Stimulated activated CD8-positive, alpha-beta memory T cell treated with anti-CD3 and anti-CD28 coated beads, Interleukin-7, amount 100 ng/mL, for 24 hours (primary cell): ENCODE measurements around the gene PRDM8.

ENCODE experiments used
- DNase-seq: peaks from one replicate; pipeline ENCODE4 v3.0.0-alpha.2; 2020; ENCODE audit warnings: low read depth

Gene PRDM8

DNA sequence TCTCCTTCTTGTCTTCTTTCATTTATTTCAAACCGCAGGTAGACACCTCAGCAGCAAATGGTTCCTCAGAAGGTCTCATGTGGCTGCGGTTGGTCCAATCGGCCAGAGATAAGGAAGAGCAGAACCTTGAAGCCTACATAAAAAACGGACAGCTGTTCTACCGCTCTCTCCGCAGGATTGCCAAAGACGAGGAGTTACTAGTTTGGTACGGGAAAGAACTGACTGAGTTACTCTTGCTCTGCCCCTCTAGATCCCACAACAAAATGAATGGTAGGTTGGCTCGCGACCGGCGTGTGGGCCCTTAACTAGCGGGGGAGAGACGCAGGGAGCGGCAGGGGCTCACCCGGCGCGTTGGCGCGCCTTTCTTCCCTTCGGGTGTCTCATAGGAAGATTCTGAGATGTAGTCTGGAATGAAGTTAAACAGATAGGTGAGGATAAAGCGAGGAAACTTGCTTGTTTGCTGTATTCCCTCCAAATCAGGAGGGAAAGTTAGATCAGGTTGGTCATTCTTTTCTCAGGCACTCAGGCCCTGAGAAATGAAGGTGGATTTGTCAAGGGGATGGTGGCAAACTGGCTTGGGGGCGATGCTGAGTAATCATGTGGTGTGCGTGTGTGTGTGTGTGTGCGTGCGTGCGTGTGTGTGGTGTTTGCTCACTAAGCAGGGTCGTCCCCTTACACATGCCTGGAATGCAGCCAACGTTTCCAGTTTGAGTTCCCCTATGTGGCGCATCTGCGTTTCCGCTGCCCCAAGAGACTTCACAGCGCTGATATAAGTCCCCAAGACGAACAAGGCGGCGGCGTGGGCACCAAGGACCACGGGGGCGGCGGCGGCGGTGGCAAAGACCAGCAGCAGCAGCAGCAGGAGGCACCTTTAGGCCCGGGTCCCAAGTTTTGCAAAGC, 4.2 kb downstream of the PRDM8 start:
- no peak for DNase-seq

DNA sequence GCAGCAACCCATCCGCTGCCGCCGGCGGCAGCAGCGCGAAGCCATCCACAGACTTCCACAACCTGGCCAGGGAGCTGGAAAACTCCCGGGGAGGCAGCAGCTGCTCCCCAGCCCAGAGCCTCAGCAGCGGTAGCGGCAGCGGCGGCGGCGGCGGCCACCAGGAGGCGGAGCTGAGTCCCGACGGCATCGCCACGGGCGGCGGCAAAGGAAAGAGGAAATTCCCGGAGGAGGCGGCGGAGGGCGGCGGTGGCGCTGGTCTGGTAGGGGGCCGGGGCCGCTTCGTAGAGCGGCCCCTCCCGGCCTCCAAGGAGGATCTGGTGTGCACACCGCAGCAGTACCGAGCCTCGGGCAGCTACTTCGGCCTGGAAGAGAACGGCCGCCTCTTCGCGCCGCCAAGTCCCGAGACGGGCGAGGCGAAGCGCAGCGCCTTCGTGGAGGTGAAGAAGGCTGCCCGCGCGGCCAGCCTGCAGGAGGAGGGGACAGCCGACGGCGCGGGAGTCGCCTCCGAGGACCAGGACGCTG, 4.9 kb downstream of the PRDM8 start:
- peak; percentile 58 for DNase-seq

DNA sequence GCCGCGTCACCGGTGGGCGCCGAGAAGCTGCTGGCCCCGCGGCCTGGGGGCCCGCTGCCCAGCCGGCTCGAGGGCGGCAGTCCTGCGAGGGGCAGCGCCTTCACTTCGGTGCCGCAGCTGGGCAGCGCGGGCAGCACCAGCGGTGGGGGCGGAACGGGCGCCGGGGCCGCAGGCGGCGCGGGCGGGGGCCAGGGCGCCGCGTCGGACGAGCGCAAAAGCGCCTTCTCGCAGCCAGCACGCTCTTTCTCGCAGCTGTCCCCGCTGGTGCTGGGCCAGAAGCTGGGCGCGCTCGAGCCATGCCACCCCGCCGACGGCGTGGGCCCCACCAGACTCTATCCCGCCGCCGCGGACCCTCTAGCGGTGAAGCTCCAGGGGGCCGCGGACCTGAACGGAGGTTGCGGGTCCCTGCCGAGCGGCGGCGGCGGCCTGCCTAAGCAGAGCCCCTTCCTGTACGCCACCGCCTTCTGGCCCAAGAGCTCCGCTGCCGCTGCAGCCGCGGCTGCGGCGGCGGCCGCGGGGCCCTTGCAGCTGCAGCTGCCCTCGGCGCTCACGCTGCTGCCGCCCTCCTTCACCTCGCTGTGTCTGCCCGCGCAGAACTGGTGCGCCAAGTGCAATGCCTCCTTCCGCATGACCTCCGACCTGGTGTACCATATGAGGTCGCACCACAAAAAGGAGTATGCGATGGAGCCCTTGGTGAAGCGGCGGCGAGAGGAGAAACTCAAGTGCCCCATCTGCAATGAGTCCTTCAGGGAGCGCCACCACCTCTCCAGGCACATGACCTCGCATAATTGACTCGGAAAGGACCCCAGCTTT, 5.6 kb downstream of the PRDM8 start:
- DNase-seq, result no peak

DNA sequence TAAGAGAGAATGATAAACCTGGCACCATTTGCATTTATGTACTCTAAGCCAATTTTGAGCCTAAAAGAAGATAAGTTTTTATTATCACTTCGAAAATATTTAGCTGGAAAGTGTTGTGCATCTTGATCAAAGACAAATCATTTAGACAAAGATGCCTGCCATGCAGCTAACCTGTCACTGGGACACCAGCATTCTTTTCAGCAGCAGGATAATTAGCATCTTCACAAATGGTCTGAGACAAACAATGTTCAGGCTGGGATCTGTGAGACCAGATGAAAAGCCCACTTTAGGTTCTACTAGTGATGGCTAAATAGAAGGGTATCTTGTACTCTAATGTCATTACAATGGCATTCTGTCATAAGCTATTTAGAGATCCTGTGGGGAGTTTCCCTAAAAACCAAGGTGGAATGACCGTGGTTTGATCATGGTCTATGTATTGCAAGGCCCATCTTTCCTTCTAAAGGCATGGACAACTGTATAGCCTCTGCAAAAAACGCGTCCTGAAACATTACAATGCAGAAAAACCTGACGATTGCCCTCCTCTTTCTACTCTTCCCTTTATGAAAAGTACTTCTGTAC, 7.2 kb downstream of the PRDM8 start:
- no peak for DNase-seq

DNA sequence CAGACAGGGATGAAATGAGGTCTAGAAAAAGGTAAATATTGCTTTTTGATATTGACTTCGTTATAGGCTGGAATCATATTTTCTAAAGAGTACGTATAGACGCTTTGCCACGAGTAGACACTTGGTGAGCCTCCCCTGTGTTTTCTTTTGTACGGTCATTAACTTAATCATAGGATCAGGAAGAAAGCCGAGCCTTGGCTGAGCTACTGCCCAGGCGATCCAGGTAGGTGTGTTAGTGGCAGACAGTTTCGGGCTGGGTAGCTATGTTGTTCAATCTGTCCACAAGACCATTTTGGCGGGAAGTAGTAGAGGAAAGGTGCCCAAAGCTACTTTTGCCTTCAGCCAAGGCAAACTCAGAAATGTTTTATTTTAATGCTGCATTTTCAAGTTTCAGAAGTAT, 8.8 kb downstream of the PRDM8 start:
- DNase-seq, result no peak

DNA sequence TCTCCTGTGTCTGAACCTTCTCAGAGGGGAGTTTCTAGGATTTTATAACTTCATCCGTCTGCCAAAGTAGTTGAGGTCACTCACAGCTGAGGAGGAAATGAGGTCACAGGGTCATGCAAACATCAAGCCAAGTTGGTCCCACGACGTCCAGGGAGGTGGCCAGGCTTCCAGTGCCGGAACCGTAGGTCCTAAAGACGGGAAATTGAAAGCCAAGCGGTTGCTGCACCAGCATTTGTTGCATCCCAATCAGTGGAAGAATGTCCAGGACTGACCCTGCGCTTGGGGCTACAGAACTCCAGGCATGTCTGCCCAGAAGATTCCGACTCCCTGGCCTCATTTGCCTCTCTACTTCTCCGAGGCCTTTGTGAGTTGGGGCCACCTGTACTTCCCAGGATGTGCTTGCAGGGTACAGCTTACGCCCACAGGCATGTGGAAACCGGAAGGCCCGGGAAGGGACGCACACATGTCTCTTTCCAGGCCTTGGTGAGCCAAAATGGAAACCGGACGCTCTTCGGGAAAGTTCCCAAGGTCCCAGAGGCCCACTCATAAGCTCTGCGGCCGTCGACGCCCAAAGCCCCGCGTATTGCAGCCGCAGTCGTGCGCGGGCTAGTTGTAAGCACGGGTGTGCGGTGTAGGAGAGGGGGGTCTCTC, 9.3 kb downstream of the PRDM8 start:
- DNase-seq, result no peak

DNA sequence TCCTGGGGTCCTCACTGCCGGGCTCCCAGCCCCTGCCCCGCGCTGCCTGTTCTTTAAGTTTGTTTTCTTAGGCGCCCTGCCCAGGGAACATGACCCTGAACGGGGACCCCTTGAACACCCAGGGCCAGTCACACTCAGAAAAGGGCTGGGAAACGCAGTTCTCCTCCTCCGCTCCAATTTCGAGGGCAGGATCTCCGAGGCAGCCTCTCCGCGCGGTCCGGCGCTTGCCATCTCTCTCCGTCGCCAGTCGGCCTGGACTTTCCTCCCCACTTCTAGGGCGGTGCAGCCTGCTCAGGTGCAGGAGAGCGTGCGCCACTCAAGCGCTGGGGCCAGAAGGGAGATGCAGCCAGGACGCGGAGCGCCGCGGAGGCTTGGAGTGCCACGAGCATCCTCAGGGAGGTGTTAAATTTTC, 9.9 kb downstream of the PRDM8 start:
- no peak for DNase-seq

DNA sequence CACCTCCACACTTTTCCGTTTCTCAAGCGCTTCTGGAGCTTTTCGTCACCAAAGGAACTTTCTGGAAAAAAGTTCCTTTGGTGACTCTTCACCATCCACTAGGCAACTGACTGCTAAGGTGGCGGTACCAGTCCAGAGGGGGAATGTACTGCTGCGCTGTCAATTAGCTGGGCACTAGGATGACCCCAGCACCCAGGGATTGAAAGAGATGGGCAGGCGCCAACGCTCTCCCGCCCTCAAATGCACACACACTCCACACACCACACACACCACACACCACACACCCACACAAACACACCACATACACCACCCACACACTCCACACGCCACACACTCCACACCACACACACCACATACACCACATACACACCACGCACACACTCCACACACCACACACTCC, 10.4 kb downstream of the PRDM8 start:
- DNase-seq, result no peak

DNA sequence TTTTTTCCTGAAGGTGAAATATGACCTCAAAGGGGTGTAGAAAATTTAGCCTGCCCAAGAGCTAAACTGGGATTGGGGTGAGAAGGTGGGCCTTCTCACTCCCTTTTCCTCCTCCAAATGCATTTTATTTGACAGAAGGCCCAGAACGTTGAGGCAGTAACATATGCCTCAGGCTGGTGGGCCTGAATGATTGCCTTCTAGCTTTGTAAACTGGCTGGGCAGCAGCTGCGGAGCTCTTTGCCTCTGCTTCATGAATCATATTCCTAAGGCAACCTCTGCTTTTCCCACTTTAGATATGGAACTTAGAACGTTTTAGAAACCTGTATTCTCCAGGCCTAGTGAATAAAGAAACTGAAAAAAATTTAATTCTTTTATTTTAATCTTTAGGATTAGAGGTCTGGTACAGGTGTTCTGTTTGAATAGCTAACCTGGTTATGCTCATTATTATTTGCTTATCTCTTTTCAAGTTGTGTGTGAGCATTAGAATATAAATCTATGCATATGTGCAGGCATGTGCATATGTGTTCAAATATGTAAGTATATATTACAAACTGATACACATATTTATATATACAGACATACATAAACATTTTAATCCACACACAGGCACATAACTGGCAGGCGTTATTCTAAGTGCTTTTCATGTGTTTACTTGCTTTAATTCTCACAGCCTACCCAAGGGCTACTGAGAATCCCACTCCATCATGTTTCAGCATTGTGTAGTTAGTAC, 11.5 kb downstream of the PRDM8 start:
- no peak for DNase-seq

DNA sequence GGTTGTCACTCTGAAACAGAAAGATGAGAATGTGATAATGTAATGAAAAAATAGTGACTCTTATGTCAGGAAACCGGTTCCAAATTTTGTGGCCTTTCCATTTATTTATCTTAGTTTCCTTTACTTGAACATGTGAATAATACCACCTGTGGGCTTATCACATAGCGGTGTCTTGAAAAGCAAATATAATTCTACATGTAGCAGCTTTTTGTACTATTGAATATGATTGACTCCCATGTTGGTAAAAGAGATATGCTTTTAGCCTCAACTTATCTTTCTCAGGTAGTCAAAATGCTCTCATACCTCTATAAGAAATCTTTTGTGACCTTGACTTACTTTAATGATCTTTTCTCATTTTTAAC, 12.0 kb downstream of the PRDM8 start:
- no peak for DNase-seq

DNA sequence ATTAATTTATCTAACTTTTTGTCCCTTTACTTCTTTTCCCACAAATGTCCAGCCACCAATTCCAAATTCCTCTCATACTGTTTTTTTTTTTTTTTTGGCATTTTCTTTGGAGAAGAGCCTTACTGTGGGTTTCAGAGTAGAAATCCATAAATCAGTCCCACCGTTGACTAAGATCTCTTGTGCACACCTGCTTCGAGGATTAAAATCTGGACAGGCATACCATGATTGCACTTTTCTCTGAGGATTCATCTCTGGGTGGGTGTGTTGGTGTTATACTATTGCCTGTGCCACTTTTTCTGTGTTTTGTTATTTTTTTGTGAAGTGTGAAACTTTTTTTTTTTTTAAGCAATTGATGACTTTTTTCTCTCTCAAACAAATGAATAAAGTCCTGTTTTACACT, 13.2 kb downstream of the PRDM8 start:
- DNase-seq, result no peak

DNA sequence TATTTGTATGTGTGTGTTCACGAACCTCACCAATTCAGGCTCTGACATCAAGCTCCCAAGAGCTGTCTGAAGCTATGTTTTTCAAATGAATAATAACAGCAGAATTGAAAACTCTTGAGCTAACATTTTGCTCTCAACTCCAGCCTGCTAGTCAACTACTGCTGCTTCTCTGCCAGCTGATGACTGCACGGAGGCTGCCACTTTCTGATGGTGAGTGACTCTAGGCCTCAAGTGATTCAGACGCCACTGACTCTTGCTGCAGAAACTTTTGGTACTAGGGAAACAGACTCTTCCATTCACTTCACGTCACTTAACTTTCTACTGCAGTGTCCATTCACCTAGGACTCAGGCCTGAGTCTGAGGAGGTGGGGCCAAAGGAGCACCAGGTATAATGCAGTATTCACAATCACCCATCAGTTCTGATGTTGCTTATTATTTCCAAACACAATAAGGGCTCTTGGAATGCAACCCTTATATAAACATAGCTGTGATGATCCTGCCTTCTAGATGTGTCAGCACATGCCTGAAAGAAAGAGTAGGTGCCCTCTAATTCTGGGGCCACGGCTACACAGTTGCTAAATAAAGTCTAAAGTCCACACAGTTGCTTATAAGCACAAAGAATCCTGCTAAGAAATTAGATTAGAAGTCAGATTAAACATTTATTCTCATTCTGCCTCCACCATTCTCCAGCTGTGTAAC, 16.0 kb downstream of the PRDM8 start:
- no peak for DNase-seq

DNA sequence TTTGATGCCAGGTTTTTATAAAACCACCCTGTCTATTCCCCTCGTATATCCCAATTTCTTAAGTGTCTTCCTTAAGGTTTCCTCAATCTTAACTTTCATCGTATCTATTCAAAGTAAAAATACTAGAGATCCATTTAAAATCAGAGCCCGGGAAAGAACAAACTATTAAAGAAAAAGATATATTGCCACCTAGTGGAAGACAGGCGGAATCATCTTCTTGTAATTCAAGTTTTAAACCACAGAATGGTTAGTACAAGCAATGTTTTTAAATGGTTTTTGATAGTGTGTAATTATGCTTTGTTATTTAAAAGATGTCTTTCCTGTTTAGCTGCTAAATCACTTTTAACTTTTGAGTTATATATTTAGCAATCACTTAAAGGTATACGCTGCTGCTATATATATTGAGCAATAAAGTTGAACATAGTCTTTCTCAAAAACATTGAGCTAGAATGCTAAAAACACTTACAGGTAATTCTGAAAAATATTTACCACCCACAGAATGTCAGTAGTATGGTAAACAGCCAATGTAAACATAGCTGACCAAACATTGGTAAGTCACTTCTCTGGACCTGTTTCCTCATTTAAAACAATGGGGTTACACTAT, 18.2 kb downstream of the PRDM8 start:
- DNase-seq, result no peak

DNA sequence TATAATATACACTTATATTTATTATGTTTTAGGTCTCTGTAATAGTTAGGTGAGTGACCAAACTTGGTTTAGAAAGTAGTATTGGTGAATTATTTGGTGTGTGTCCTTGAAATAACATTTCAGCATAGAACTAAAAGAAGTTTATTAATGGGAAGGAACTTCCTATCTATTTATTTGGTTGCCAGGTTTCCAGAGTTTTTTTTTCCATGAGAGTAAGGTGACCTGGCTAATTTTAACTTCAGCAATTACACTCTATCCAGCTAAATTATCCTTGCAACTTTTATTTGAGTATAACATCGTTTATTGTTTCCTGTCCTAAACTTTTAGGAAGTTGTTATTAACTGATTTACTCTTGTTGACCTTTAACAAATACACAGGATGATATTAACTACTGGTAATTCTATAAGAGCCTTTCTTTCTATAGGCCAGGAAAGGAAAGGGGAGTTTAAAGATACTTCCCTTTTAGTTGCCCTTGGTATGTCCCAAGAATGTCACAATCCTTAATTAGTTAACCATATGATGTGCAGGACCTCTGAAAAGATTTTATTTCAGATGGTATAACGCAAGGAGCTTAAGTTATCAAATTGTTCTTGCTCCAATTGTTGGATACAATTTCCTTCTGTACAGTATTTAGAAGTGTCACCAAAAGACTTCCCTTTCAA, 18.9 kb downstream of the PRDM8 start:
- no peak for DNase-seq

DNA sequence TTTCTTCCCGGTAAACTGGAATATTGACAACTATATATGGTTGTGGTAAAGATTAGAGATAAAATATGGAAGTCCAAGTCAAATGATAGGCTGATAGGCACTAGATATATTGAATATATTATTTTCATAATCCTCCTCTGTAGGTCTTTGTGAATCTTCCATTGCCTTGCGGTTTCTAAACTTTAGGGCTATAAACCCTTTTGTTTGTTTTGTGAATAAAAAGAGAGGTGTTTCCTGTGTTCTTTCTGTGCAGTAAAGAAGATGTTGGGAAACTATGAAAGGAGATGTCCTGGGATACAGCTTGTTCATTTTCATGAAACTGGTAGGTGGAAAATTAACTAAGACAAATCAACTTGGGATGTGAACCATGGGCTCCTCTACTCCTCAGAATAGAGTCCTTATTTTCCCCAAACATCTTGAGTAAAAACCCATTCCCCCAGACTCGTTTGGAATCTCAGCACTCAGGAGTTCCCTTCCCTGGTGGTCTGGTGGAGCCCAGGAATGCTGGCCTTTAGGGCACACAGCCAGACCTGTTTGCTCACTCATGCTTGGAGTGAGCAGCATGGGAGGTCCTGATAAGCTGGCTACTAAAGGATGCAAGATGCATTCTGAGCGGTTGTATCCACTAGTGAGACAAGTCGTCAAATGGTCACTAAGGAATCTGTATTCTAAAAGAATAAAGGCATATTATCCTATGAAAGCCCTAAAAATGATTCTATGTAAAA, 22.2 kb downstream of the PRDM8 start:
- DNase-seq, result no peak

DNA sequence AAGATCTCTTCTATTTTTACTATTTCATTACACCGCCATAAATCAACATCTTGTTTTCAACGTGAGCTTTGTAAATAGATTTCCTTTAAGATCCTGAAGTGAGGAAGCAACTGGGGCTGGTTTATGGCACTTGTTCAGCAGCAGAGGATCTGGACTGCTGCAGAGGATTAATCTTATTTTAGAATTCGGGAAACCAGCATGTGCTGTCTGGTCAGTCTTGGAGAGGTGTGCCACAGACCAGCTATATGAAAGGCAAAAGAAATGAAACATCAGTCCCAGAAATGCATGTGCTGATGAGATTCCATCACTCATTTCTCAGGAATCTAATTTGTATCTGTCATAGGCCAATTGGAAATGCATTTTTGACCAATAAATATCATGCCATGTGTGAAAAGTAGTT, 23.4 kb downstream of the PRDM8 start:
- DNase-seq, result no peak

DNA sequence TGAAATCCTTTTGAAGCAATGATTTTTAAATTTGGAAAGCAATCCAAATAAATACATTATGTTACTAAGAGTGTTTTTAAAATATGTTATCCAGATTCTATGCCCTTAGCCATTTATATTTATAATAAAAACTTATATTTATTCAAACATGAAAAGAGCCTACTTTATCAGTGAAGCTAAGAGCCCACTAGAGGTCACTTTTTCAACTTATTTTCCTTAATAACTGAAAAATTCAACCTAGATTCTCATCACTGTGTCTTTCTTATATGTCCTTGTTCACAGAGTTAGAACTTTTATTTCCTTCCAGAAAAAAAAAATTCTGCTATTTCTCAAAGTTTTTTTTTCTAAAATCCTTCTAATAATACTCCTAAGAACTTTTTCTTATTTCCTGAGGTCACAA, 23.9 kb downstream of the PRDM8 start:
- no peak for DNase-seq

DNA sequence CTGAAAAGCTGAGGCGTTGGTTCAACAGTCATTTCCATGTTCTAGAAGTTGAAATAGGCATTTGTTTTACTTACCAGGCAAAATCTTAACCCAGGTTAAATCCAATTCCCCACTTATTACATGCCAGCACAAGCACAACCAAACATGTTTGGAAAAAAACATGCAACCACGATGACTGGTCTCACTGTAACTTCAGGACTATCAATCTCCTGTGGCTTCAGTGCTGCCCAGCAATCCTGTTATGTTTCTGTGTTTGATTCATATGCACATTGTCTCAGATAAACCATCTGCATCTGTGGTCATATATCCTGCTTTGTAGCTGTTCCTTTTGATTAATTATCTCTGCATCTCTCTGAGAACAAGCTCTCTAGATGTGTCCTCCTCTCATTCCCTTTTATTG, 28.3 kb downstream of the PRDM8 start:
- DNase-seq, result no peak

DNA sequence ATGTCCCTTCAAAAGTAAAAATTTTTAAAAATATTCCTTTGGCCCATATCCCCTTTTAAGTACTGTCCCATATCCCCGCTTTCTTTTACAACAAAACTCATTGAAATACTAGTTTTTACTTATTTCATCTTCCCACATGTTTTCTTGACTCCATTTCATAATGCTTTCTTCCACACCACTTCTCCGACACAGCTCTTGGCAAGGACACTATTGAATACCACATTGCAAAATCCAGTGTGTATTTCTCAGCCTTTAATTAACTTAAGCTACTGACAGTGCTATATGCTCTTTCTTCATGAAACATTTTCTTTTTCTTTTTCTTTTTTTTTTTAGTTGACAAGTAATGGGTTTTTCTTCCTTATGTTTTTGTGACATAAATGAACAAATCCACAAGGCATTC, 28.8 kb downstream of the PRDM8 start:
- DNase-seq, result no peak
